ENCODE data around the gene SLIT3.

SLIT3 gene

GRCh38 chr5:169260896-169261569, 39.9 kb downstream of the SLIT3 start:
- DNase-seq, result no peak

DNA sequence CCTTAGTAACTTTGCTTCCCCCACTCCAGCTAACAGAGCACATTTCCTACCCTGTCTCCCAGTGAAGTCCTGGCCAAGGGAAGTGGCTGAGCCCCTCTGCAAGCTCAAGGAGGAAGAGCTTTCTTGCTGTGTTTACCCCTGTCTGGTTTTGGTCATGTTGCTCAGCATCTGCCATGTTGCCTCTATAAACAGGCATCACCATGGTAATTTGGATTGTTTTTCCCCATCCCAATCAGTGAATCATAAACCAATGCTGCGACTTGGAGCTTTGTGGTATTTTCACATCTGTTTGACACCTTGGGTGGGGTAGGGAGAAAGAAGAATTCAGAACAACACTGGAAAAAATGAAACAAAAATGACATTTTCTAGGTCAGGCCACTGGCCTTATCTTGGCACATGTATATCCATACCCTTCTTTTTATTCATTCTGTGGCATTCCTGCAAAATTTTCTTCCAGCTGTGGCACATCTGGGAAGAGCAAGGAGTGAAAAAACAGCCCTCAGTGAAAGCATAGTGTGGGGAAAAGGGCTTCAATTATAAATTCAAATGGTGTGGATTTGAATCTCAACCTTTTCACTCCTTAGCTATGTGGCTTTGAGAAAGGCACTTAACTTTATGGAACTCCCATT, 42.5 kb downstream of the SLIT3 start:
- DNase-seq, result no peak

- no peak for DNase-seq
Observed at GRCh38 chr5:169256191-169256590, 44.7 kb downstream of the SLIT3 start.

GRCh38 chr5:169253071-169253470, 47.9 kb downstream of the SLIT3 start:
- DNase-seq, result no peak

DNA sequence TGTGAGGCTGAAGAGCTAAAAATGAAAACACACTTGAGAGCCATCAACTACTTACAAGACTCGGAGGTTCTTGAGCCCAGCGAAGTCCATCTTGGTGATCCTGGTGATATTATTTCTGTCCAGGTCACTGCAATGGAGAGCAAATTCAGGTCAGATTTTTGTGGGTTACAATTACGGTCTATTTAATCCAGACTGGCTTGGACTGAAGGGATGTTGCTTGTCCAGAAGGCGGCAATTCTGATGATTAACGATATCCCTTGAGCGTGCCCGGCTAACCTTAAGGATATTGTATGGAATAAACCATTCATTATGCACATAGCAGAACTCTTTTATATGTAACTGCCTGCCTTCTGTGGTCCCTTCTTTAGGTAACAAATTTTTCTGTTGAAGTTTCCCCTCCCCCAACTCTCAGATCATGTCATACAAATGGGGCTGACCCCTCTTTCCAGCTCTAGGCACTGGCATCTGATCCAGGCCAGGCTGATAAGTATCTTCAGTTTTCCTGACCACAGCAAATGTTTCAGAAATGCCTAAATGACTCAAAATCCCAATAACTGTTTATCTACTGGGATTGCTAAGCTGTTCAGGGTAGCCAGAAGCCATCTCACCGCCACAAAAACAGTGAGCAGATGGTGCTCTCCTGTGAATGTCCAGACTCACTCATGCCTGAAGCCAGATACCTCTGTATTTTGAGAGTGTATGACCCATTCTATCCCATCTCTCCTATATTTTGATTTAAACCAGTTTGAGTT, 49.4 kb downstream of the SLIT3 start:
- DNase-seq, result no peak

- DNase-seq, result no peak
Observed at GRCh38 chr5:169250887-169251286, 50.1 kb downstream of the SLIT3 start.

GRCh38 chr5:169248996-169249395, 51.9 kb downstream of the SLIT3 start:
- no peak for DNase-seq

- no peak for DNase-seq
Observed at GRCh38 chr5:169248550-169248949, 52.4 kb downstream of the SLIT3 start.

DNA sequence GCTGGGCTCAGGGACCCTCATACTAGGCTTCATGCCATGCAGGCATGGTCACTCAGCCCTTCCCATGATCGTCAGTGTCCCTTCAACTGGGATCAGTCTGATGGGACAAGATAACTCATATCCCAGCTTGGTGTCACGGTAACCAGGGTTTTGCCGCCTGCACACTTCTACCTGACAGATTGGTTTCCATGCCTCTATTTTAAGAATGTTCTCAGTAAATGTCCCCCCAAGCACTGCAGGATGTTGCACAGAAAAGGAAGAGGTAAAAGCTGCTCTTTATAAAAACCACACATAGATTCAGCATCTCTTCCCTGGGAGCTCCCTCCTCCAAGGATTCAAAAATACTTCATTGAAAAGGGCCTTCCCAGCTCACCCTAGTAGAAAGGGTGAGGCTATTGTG, 56.1 kb downstream of the SLIT3 start:
- DNase-seq, result no peak

DNA sequence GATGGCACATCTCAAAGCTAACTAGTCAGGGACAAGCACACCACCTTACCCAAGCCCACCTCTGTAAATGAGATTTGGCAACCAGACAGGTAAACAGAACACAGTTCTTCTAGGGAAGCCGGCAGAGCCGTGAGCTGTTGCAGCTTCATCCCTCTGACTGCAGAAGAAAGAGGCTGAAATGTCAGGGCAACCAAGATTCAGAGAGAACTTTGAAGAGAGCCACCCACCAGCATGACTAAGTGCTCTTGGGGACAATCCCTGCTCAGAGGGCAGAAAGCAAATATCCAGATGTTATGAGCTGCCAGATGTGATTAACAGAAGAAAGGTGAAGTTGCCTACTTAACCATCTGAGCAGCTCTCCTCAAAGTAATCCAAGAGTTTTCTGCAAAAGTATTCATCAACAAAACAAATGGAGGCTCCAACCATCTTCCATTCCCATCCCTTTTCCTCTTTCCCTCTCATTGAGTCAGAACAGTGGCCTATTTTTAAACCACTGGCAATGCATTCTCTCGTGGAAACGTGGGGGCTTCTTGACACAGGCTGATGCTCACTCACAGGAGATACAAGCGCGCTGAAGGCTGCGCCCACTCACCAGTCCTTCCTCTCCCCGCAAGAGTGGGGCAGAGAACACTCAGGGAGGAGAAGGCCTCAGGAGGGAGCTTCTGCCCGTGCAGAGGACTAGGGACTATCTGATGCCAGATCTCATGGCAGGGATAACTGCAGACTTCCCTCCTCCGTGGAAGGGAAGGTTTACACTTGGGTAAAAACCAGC, 57.1 kb downstream of the SLIT3 start:
- no peak for DNase-seq

- DNase-seq, result no peak
Observed at GRCh38 chr5:169242849-169243186, 58.1 kb downstream of the SLIT3 start.

- no peak for DNase-seq
Observed at GRCh38 chr5:169242175-169242848, 58.6 kb downstream of the SLIT3 start.

DNA sequence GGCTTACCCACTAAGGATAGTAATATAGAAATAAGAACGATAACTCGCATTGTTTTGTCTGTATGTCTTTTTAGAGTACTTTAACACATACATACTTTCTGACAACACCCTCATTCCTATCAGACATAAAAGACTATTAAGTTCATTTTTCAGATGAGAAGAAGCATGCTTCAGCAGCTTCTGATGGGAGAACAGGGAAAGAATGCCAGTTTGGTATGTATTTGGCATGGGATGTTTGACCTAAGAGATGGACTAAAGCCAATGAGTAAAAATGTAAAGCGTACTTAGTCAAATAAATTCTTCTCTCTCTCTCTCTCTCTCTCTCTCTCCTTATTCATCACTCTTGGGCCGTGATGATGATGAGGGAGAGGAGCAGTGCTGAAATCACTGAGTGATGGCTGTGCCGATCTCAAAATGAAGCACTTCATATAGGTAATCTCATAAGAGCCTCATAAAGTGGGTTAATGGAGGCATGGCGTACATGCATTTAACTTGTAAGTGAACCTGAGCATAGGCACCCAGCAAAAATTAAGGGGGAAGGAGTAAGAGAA, 71.5 kb downstream of the SLIT3 start:
- no peak for DNase-seq

GRCh38 chr5:169226895-169227294, 74.0 kb downstream of the SLIT3 start:
- DNase-seq, result no peak

- DNase-seq, result no peak
Observed at GRCh38 chr5:169225830-169226356, 75.0 kb downstream of the SLIT3 start.

GRCh38 chr5:169223595-169223953, 77.4 kb downstream of the SLIT3 start:
- no peak for DNase-seq

DNA sequence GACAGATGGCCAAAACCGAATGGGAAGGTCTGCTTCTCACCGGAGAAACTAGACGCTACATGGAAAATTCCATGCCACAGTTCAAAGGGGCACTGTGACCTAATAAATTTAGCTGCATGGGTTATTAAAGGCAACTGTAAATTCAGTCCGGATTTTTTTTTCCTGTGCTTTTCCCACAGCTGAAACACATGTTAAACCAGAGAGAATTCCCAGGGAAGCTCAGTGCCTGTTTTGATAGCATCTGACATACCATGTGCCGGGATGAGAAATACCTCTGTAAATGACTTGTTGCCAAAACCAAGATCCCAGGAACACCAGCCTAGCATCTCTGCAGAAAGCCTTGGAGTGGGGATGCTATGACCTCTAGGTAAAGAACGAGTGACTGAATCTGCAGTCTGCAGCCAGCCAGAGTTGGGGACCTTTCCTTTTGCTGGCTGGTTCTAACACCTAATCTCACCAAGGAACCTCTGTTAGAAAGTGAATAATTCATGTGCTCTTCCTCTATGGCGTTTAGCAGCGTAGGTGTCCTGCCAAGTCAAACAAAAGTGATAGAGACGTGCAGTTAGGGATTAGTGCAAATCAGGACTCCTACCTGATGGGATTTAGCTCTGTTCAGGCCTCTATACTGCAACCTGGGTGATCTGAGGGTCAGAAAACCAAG, 77.9 kb downstream of the SLIT3 start:
- DNase-seq, result no peak

DNA sequence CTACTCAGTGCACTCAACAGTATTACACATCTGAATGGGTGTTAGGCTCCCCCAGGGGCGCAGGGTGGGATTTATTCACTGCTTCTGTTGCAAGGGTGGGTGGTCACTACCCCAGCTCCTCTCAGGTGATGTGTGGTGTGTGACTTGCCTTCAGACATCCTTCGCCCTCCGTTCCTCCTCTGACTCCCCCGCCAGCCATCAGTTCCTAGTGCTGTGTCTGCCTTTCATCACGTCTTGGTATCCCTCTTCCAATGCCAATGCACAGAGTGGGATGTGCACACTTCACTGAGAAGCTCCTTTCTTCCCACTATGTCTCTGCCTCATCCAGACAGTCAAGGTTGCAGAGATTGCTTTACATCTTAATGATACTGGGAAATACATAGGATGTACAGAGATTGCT, 79.4 kb downstream of the SLIT3 start:
- DNase-seq, result no peak

GRCh38 chr5:169219961-169220360, 81.0 kb downstream of the SLIT3 start:
- DNase-seq, result no peak

GRCh38 chr5:169219351-169219750, 81.6 kb downstream of the SLIT3 start:
- no peak for DNase-seq

GRCh38 chr5:169218861-169219260, 82.1 kb downstream of the SLIT3 start:
- no peak for DNase-seq

GRCh38 chr5:169218176-169218575, 82.8 kb downstream of the SLIT3 start:
- no peak for DNase-seq

Measured in NCI-H1092 treated with DMSO at 0.1 percent for 48 hours (cell line).